DMS114 treated with DMSO at 0.1 percent for 48 hours (cell line): ENCODE data around the gene TMCC3.
"Not testable (repeated sequence)": the region's sequence is repeated elsewhere in the genome, so short reads cannot be mapped to it uniquely, and the experiment has no call there.

Source experiments
- DNase-seq: peaks from one replicate; lab custom pipeline; 2025; ENCODE audit not compliant: unreplicated experiment; lab: John Stamatoyannopoulos, UW

TMCC3 gene

GRCh38 chr12:94603434-94604365 lies 46.7 kb downstream of the TMCC3 start:
- no peak for DNase-seq

- DNase-seq = no peak
These were observed 48.3 kb downstream of the TMCC3 start for GRCh38 chr12:94602024-94602423.

- DNase-seq = not testable (repeated sequence)
These were observed 49.0 kb downstream of the TMCC3 start for GRCh38 chr12:94601307-94601706.

GRCh38 chr12:94599189-94599588 lies 51.2 kb downstream of the TMCC3 start:
- DNase-seq = no peak

GRCh38 chr12:94597268-94597667 lies 53.1 kb downstream of the TMCC3 start:
- no peak for DNase-seq

- DNase-seq = no peak
These were observed 53.8 kb downstream of the TMCC3 start for GRCh38 chr12:94596596-94596995.

- DNase-seq = no peak
These were observed 55.2 kb downstream of the TMCC3 start for GRCh38 chr12:94595152-94595551.

GRCh38 chr12:94594443-94594825 lies 55.9 kb downstream of the TMCC3 start:
- DNase-seq = no peak

GRCh38 chr12:94593822-94594442 lies 56.4 kb downstream of the TMCC3 start:
- DNase-seq = no peak

- not testable (repeated sequence) for DNase-seq
These were observed 57.6 kb downstream of the TMCC3 start for GRCh38 chr12:94592723-94593122.

- DNase-seq = no peak
These were observed 58.3 kb downstream of the TMCC3 start for GRCh38 chr12:94592080-94592479.

- DNase-seq = no peak
These were observed 59.9 kb downstream of the TMCC3 start for GRCh38 chr12:94590428-94590827.

GRCh38 chr12:94589591-94590001 lies 60.8 kb downstream of the TMCC3 start:
- DNase-seq = no peak

- no peak for DNase-seq
These were observed 62.0 kb downstream of the TMCC3 start for GRCh38 chr12:94588346-94588745.

- DNase-seq = no peak
These were observed 62.8 kb downstream of the TMCC3 start for GRCh38 chr12:94587266-94588241.

GRCh38 chr12:94586589-94587259 lies 63.6 kb downstream of the TMCC3 start:
- no peak for DNase-seq

- DNase-seq = no peak
These were observed 64.7 kb downstream of the TMCC3 start for GRCh38 chr12:94585626-94586025.

GRCh38 chr12:94584377-94584776 lies 66.0 kb downstream of the TMCC3 start:
- no peak for DNase-seq

GRCh38 chr12:94582591-94582990 lies 67.8 kb downstream of the TMCC3 start:
- no peak for DNase-seq

GRCh38 chr12:94575645-94576403 lies 74.5 kb downstream of the TMCC3 start:
- DNase-seq = no peak
